GM19455 (cell line): ENCODE measurements around the gene PLPP6.
"Not testable (repeated sequence)": the region's sequence is repeated elsewhere in the genome, so short reads cannot be mapped to it uniquely, and the experiment has no call there.

Source experiments
- ATAC-seq: cut with Tn5 transposase; IDR thresholded peaks from one replicate; pipeline ENCODE4 v1.9.1; 2021; ENCODE audit not compliant: unreplicated experiment

PLPP6 gene

DNA sequence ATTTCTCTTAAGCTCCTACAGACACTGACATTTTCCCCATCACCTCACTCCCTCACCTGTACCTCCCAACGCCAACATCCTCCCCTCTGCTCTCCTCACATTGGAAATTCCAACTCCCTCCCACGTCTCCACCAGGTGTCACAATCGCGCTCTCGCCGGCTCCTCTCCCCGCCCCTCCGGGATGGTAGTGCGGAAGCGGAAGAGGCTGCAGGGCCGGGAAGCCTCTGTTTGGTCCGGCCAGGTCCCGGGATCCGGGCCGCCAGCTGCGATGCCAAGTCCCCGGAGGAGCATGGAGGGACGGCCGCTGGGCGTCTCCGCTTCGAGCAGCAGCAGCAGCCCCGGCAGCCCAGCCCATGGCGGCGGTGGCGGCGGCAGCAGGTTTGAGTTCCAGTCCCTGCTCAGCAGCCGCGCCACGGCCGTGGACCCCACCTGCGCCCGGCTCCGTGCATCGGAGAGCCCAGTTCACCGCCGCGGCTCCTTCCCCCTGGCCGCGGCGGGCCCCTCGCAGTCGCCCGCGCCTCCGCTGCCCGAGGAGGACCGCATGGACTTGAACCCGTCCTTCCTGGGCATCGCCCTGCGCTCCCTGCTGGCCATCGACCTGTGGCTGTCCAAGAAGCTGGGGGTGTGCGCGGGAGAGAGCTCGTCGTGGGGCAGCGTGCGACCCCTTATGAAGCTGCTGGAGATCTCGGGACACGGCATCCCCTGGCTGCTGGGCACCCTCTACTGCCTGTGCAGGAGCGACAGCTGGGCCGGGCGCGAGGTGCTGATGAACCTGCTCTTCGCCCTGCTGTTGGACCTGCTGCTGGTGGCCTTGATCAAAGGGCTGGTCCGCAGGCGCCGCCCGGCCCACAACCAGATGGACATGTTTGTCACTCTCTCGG is at the start of gene PLPP6:
PLPP6 (plus strand) TSS at position 187 of the 881 bp plus-strand sequence; CDS start at position 269, 82 bp downstream.
- peak; percentile 78 for ATAC-seq

DNA sequence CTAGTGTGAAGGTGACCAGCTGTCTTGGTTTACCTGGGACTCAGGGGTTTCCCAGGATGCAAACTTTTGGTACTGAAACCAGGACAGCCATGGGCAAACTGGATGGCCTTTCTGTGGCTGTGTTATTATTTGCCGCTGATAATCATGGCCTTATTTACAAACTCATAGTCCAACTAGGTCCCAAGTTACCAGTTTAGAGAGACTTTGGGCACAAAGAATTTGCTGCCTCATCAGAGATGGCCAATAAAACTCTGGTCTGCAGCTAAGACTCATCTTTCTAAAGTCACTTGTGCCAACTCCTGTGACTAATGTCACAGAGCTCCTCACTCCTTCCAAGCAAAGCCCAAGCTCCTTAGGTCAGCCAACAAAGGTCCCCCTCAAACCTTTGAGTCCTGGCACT is 47.5 kb upstream of the PLPP6 start:
- ATAC-seq: no peak

DNA sequence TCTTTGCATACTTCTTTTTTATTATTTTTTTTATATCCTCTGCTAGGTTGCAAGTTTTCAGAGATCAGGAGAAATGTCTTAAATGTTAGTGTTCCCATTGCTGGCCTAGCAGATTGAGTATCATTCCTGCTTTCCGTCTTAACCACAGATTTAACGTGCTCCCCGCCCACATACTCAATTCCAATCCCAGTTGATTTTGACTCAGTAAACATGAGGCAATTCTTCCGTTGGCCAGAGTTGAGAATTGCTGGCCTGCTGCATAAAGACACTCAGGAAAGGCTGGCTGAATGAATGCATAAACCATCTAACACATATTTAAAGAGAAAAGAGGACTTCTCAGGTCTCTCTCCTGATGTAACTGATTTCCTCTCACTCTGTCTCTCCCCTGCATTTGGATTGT is 46.8 kb upstream of the PLPP6 start:
- no peak for ATAC-seq

GRCh38 chr9:4615778-4616177 is 46.3 kb upstream of the PLPP6 start:
- ATAC-seq: no peak

DNA sequence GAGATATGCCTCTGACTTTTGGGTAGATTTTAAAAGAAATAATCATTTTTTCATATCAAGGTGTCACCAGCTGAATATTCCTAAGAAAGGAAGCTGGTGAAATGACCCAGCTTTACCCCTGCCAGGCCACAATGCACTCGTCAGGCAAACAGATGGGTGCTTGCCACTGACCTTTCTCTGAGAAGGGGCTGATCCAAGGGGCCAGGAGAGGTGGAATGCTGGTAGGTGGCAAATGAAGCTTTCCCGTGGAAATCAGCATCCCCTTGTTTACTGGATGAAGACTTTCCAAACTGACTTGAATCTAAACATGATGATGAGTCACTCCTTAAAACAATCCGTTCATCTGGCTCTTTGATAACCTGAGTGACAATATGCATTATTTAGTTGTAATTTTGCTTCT is 44.3 kb upstream of the PLPP6 start:
- ATAC-seq: no peak

- no peak for ATAC-seq
These were observed 43.4 kb upstream of the PLPP6 start for GRCh38 chr9:4618700-4619099.

DNA sequence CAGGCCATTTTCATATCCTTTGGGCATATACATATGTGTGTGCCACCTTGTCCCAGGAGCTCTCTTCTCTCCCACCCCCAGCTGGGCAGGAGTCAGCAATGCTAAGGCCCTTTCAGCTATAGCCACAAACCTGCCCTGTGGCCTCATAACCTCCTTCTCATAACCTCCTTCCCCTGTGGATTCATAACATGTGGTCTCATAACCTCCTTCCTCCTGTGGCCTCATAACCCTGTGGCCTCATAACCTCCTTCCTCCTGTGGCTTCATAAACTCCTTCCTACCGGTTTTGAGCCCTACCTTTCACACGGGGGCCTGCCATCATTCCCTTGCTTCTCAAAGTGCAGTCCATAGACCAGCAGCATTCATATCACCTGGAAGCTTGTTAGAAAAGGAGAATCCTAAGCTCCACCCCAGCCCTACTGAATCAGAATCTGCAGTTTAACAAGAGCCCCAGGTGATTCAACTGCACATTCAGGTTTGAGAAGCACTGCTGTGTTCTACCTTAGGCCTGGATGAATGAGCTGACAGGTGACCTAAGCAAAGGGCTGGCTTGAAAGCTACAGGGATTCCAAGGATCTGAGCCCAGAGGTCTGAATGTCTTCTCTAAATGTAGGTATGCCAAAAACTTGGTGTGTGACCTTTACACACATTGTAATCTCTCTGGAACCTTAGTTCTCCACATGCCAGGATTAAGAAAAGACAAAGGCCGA is 41.9 kb upstream of the PLPP6 start:
- no peak for ATAC-seq

GRCh38 chr9:4620881-4621555 is 41.1 kb upstream of the PLPP6 start:
- ATAC-seq: no peak

DNA sequence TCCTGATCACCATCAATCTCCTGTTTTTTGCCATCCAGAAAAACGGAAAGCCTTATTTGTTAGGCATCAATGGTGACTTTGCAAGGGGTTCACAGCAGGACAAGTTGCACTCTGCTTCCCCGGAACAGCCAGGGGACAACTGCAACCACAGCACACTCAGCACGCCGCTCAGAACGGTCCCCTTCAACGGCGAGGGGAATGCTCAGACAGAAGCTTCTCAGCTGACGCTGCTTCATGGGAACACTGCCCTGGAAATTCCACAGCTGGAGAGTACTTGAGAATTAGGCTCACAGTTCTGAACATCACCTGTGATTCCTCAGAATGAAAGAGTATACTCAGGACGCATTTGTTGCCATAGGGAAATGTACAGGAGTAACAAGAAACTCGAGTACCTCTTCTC is 40.1 kb upstream of the PLPP6 start:
- ATAC-seq: no peak

- no peak for ATAC-seq
These were observed 31.3 kb upstream of the PLPP6 start for GRCh38 chr9:4630836-4631235.

- no peak for ATAC-seq
These were observed 23.1 kb upstream of the PLPP6 start for GRCh38 chr9:4638968-4639367.

DNA sequence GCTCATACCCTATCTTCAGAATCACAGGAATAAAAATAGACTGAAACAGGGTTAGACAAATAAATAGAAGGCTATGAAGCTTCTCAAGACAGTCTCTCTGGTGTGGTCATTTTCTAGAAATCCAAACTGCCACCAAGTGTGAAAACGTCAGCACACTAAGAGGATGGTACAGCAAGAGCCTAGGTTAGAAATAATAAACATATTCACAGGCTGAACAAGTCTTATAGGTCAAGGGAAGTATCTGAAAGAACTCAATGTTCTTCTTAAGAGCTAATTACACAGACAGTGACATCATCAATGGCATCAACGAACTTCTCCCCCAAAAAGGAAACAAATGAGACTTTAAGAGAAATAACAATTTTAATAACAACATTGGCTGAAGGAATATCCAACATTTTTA is 22.7 kb upstream of the PLPP6 start:
- no peak for ATAC-seq

DNA sequence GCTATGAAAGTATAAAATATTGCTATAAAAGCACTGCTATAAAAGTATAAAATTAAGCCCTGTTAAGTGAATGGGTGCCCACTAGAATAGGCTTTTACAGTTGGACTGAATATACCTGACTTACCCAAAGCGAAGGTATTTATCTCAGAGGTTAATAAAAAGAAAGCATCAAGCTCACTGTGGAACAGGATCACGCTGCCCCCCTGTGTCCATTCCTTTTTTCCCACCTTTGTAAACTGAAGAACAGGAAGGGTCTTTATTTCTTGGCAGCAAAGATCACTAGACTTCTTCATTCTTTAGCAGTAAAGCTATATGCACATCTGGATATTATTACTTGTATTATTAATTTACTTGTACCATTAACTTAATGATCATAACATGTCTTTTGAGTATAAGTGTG is 22.1 kb upstream of the PLPP6 start:
- ATAC-seq: no peak

DNA sequence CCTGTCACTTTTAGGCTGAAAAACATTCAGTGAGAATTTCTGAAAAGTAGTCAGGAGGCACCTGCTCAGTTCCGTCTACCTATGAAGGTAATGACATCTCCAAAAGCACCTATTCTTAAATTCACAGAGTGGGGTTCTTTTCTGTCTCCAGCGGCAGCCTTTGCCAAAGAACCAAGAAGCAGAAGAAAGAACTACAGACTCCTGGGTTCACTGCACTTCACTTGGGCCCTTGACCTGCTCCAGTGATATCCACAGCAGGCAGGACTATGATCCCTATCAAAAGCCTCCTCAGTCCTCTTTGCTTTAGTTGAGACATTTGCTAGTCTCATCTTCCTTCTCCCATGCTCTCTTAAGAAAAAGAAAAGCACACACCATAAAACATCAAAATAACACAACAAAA is 19.7 kb upstream of the PLPP6 start:
- no peak for ATAC-seq

DNA sequence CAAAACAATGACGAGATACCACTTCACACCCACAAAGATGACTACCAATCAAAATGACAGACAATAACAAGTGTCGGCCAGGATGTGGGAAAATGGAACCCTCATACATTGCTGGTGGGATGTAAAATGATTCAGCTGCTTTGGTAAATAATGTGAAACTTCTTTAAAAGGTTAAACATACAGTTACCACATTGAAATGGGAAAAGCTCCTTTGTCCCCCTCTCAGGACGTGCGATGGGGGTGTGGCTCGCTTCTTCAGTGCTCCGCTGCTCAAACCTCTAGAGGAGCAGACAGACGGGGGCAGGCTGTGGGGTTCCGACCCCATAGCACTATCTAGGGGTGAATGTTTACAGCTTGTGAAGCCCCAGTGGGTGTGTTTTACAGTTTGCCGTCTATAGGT is 8.0 kb upstream of the PLPP6 start:
- no peak for ATAC-seq

DNA sequence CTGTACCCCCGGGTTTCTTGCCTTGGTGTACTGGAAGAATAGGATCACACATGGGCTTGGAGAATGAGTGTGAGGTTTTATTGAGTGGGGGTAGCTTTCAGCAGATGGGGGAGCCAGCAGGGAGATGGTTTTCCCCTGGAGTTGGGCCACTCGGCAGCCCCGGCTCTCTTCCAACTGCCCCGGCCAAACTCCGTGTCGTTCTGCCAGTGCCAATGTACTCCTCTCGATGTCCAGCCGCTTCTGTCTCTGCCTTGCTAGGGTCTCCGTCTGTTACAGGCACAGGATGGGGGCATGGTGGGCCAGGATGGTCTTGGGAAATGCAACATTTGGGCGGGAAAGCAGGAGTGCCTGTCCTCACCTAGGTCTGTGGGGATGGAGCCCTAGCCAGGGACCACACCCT is 7.6 kb upstream of the PLPP6 start:
- no peak for ATAC-seq

GRCh38 chr9:4656196-4656595 is 5.9 kb upstream of the PLPP6 start:
- ATAC-seq: not testable (repeated sequence)

DNA sequence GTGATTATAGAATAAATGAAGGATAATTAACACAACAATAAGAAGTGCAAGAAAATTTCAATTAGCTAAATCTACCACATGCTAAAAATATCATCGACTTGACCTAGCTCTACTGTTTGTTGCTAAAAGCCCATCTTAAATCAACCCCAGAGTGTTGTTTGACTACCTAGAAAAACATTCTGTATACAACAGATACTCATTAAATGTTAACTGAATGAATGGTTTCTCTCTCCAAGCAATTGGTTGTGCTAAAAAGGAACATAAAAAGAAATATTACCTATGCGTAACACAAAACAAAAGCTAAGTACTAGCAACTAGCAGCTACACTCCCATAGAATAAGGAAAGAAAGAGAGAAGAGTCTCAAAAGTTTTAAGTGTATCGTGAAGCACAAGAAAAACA is 5.5 kb upstream of the PLPP6 start:
- ATAC-seq: no peak

GRCh38 chr9:4657426-4658159 is 4.5 kb upstream of the PLPP6 start:
- ATAC-seq: no peak

GRCh38 chr9:4660665-4661064 is 1.4 kb upstream of the PLPP6 start:
- not testable (repeated sequence) for ATAC-seq

DNA sequence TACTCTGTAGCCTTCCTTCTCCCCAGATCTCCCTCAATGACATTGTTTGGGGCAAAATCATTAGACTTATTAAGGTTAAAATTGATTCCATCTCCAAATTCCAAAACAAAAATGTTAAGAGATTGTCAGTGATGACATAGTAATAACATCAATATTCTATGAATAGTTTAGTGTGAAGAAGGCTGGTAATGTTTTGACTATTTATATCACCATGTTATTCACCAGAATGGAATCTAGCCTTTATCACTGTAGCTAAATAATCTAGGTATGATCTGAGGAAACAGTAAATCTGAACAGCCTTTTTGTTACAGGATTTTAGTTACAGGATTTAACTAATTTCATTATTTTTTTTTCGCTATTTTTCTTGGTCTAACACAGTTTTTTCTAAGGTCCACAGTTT is 929 bp upstream of the PLPP6 start:
- ATAC-seq: no peak
